CD4-positive, alpha-beta T cell (primary cell): Measurements from ENCODE around the gene CDHR1. TPM values are rescaled to one million over a fixed set of nuclear protein-coding genes. Genes with fewer than 3 reads are reported as not detected.
A peak's percentile ranks its signal among the peaks of the same experiment; 100 is the strongest.

ENCODE experiments used
- ATAC-seq: fragments of 200-7000 bp; cut with Tn5 transposase; one replicate; pipeline ENCODE4 v1.10.0; 2022; ENCODE audit warnings: mild to moderate bottlenecking; ENCODE audit not compliant: poor library complexity
- CTCF ChIA-PET: fragments of 350-600 bp; sonication (Branson Sonifier 250); formaldehyde crosslinking; loops from one replicate; lab custom pipeline; 2021; ENCODE audit warnings: antibody characterized with exemption, inconsistent platforms; lab: Charles Lee
- POLR2A ChIA-PET: fragments of 350-600 bp; sonication (Branson Sonifier 250); formaldehyde crosslinking; loops from one replicate; lab custom pipeline; 2021; ENCODE audit warnings: antibody characterized with exemption, inconsistent platforms; lab: Charles Lee
- DNase-seq, 14 experiments: peaks; one replicate each; pipeline ENCODE4 v3.0.0-alpha.2; 2013 to 2020; ENCODE audit warnings: mixed read lengths in 2 of 14
- H3K27ac ChIP-seq, 2 donors: one replicate each; pipeline versions ENCODE4 v1.5.1 to v1.7.0; 2013; ENCODE audit warnings: low read length in 2 of 2, low read depth in 1 of 2, mild to moderate bottlenecking in 1 of 2
- H3K27me3 ChIP-seq, 2 experiments: 1 replicate in 1 of 2; 2 replicates in 1 of 2; pipeline versions ENCODE4 v1.6.1 to v1.7.0; 2013; ENCODE audit warnings: low read length in 2 of 2, control low read depth in 1 of 2, mild to moderate bottlenecking in 1 of 2, moderate library complexity in 1 of 2; ENCODE audit not compliant: insufficient read depth in 2 of 2, control insufficient read depth in 1 of 2
- H3K36me3 ChIP-seq: one replicate; pipeline ENCODE4 v1.6.1; 2013; ENCODE audit warnings: low read length, control low read depth; ENCODE audit not compliant: insufficient read depth
- H3K4me1 ChIP-seq: one replicate; pipeline ENCODE4 v1.6.1; 2013; ENCODE audit warnings: low read length, control low read depth; ENCODE audit not compliant: insufficient read depth
- H3K4me3 ChIP-seq: one replicate; pipeline ENCODE4 v1.5.1; 2013; ENCODE audit warnings: mild to moderate bottlenecking, low read length, moderate library complexity
- H3K9me3 ChIP-seq, 2 experiments: 1 replicate in 1 of 2; 2 replicates in 1 of 2; pipeline versions ENCODE4 v1.6.1 to v1.7.0; 2013; ENCODE audit warnings: low read length in 2 of 2, mild to moderate bottlenecking in 2 of 2, control low read depth in 1 of 2, moderate library complexity in 1 of 2; ENCODE audit not compliant: control insufficient read depth in 1 of 2, insufficient read depth in 1 of 2
- H3K27ac Mint-ChIP-seq: one replicate; pipeline ENCODE4 v1.8.0; 2020; ENCODE audit warnings: mixed read lengths
- H3K27me3 Mint-ChIP-seq: one replicate; pipeline ENCODE4 v1.8.0; 2021; ENCODE audit warnings: mixed read lengths
- H3K36me3 Mint-ChIP-seq: one replicate; pipeline ENCODE4 v1.8.0; 2021; ENCODE audit warnings: low read depth, mixed read lengths
- H3K4me1 Mint-ChIP-seq: one replicate; pipeline ENCODE4 v1.8.0; 2021; ENCODE audit warnings: low read depth, mixed read lengths
- H3K4me3 Mint-ChIP-seq: one replicate; pipeline ENCODE4 v1.8.0; 2020; ENCODE audit warnings: mild to moderate bottlenecking, mixed read lengths
- H3K9me3 Mint-ChIP-seq: one replicate; pipeline ENCODE4 v1.8.0; 2020; ENCODE audit warnings: mixed read lengths
- CTCF ChIP-seq: fragments of 200-600 bp; IDR thresholded peaks from one replicate; pipeline ENCODE4 v1.8.0; 2022; ENCODE audit warnings: antibody characterized with exemption, mild to moderate bottlenecking
- intact Hi-C, 2 experiments: fragments of 100-400 bp; cut with DNase I in 1 of 2; cut with micrococcal nuclease in 1 of 2; formaldehyde crosslinking; loops; one replicate each; pipeline versions ENCODE4 v1.15.1 to v1.9.0; 2023 to 2025; cut with DNase I, micrococcal nuclease
- total RNA-seq, 174 experiments: library from RNA in 2 of 174; stranded (reverse) in 2 of 174; gene quantifications; one replicate each; pipeline ENCODE4 v1.2.3 and lab custom pipeline; 2021 to 2026

The CDHR1 gene
- total RNA-seq, 2 experiments from 2014 or later = 0.74 to 0.92 TPM

GRCh38 chr10:84204610-84205009 is 10.3 kb downstream of the CDHR1 start:
- peaks cover 15% of the 10 kb centered on the region for H3K27me3 Mint-ChIP-seq
- H3K27ac Mint-ChIP-seq = no peak overlapping the region
- Histone ChIP-seq H3K27me3 (no peaks in the 10 kb centered on the region), H3K9me3 (no peaks in the 10 kb centered on the region), H3K4me3 (no peak overlapping the region), H3K4me1 (no peaks in the 10 kb centered on the region), H3K27ac (no peak overlapping the region), H3K36me3 (no peaks in the 10 kb centered on the region)
- ChIA-PET CTCF (no interaction called here), POLR2A (no interaction called here)
- no peaks in the 10 kb centered on the region for H3K9me3 Mint-ChIP-seq
- H3K36me3 Mint-ChIP-seq = no peaks in the 10 kb centered on the region
- H3K4me1 Mint-ChIP-seq = no peaks in the 10 kb centered on the region
- intact Hi-C loops = loop anchor here (1.0 kb wide), 2 partner anchors 56 to 59 kb away; no protein-coding TSS in a partner anchor
- DNase-seq = no peak
- no peak for TF ChIP-seq CTCF
- ATAC-seq = no peak
- no peak overlapping the region for H3K4me3 Mint-ChIP-seq

GRCh38 chr10:84205049-84205852 is 10.9 kb downstream of the CDHR1 start:
- H3K27ac Mint-ChIP-seq = no peak overlapping the region
- Histone ChIP-seq H3K36me3 (no peaks in the 10 kb centered on the region), H3K4me1 (no peaks in the 10 kb centered on the region), H3K27ac (no peak overlapping the region), H3K4me3 (no peak overlapping the region), H3K27me3 (no peaks in the 10 kb centered on the region), H3K9me3 (no peaks in the 10 kb centered on the region)
- ChIA-PET CTCF (interaction anchor here (1.0 kb wide), 1 partner anchor 57 kb away, joined by 3 read pairs; no protein-coding TSS in a partner anchor), POLR2A (no interaction called here)
- no peaks in the 10 kb centered on the region for H3K36me3 Mint-ChIP-seq
- H3K27me3 Mint-ChIP-seq = peaks cover 15% of the 10 kb centered on the region
- no peaks in the 10 kb centered on the region for H3K9me3 Mint-ChIP-seq
- peak; percentile 70 for TF ChIP-seq CTCF
- no peaks in the 10 kb centered on the region for H3K4me1 Mint-ChIP-seq
- intact Hi-C loops = loop anchor here (1.0 kb wide), 2 partner anchors 57 to 60 kb away; no protein-coding TSS in a partner anchor
- DNase-seq = peak; percentile 49 to 76 (median 59)
- H3K4me3 Mint-ChIP-seq = no peak overlapping the region
- peak; percentile 92 for ATAC-seq

- H3K4me3 ChIP-seq = no peak overlapping the region
- no peak overlapping the region for H3K27ac ChIP-seq
- TF ChIP-seq CTCF = no peak
- Mint-ChIP-seq H3K27me3 (peaks cover 15% of the 10 kb centered on the region), H3K36me3 (no peaks in the 10 kb centered on the region), H3K4me1 (no peaks in the 10 kb centered on the region), H3K9me3 (no peaks in the 10 kb centered on the region), H3K27ac (no peak overlapping the region), H3K4me3 (no peak overlapping the region)
- ATAC-seq = no peak
- no peaks in the 10 kb centered on the region for H3K36me3 ChIP-seq
- ChIA-PET CTCF (interaction anchor here (1.0 kb wide), 1 partner anchor 57 kb away, joined by 3 read pairs; no protein-coding TSS in a partner anchor), POLR2A (no interaction called here)
- intact Hi-C loops = loop anchor here (1.0 kb wide), 2 partner anchors 58 to 61 kb away; no protein-coding TSS in a partner anchor
- peaks cover 0 to 2% of the 10 kb centered on the region in 2 experiments for H3K27me3 ChIP-seq
- H3K4me1 ChIP-seq = no peaks in the 10 kb centered on the region
- H3K9me3 ChIP-seq = no peaks in the 10 kb centered on the region
- DNase-seq = no peak
Observed at GRCh38 chr10:84205853-84206525, 11.7 kb downstream of the CDHR1 start.
